GM19035 (cell line): ENCODE results near the gene USH2A.

Experiments
- ATAC-seq: cut with Tn5 transposase; IDR thresholded peaks from one replicate; pipeline ENCODE4 v1.9.1; 2021; ENCODE audit not compliant: unreplicated experiment

USH2A gene

GRCh38 chr1:216422821-216423520, at the start of gene USH2A:
USH2A (minus strand) TSS chr1:216423448; CDS start chr1:216422336, 1,112 bp downstream.
- ATAC-seq = no peak

GRCh38 chr1:216466162-216466801, 43.0 kb upstream of the USH2A start:
- no peak for ATAC-seq

GRCh38 chr1:216464489-216464888, 41.2 kb upstream of the USH2A start:
- no peak for ATAC-seq

- ATAC-seq = no peak
These were observed 39.0 kb upstream of the USH2A start for GRCh38 chr1:216462066-216462775.

- no peak for ATAC-seq
These were observed 38.2 kb upstream of the USH2A start for GRCh38 chr1:216461466-216461865.

- ATAC-seq = no peak
These were observed 36.5 kb upstream of the USH2A start for GRCh38 chr1:216459651-216460207.

GRCh38 chr1:216458812-216459211, 35.6 kb upstream of the USH2A start:
- ATAC-seq = no peak

- ATAC-seq = no peak
These were observed 34.1 kb upstream of the USH2A start for GRCh38 chr1:216457356-216457755.

- ATAC-seq = no peak
These were observed 33.4 kb upstream of the USH2A start for GRCh38 chr1:216456682-216457081.

GRCh38 chr1:216453777-216454176, 30.5 kb upstream of the USH2A start:
- no peak for ATAC-seq

- no peak for ATAC-seq
These were observed 27.0 kb upstream of the USH2A start for GRCh38 chr1:216450227-216450626.

- ATAC-seq = no peak
These were observed 24.8 kb upstream of the USH2A start for GRCh38 chr1:216448011-216448510.

- no peak for ATAC-seq
These were observed 14.4 kb upstream of the USH2A start for GRCh38 chr1:216437603-216438002.

- no peak for ATAC-seq
These were observed 11.0 kb upstream of the USH2A start for GRCh38 chr1:216434232-216434631.

GRCh38 chr1:216433175-216433574, 9.9 kb upstream of the USH2A start:
- ATAC-seq = no peak

GRCh38 chr1:216430744-216431143, 7.5 kb upstream of the USH2A start:
- ATAC-seq = no peak

- ATAC-seq = no peak
These were observed 2.3 kb upstream of the USH2A start for GRCh38 chr1:216425577-216425976.

GRCh38 chr1:216420746-216421145, 2.5 kb downstream of the USH2A start:
- ATAC-seq = no peak

- ATAC-seq = no peak
These were observed 3.0 kb downstream of the USH2A start for GRCh38 chr1:216420263-216420662.

GRCh38 chr1:216416488-216416887, 6.8 kb downstream of the USH2A start:
- no peak for ATAC-seq

- ATAC-seq = no peak
These were observed 13.2 kb downstream of the USH2A start for GRCh38 chr1:216410026-216410425.

- no peak for ATAC-seq
These were observed 32.3 kb downstream of the USH2A start for GRCh38 chr1:216390956-216391355.
